D341Med (cell line): Measurements from ENCODE around the gene MAP3K10.

Experiments used
- DNase-seq: peaks from one replicate; pipeline ENCODE4 v3.0.0; 2012; ENCODE audit warnings: low spot score

Gene MAP3K10

DNA sequence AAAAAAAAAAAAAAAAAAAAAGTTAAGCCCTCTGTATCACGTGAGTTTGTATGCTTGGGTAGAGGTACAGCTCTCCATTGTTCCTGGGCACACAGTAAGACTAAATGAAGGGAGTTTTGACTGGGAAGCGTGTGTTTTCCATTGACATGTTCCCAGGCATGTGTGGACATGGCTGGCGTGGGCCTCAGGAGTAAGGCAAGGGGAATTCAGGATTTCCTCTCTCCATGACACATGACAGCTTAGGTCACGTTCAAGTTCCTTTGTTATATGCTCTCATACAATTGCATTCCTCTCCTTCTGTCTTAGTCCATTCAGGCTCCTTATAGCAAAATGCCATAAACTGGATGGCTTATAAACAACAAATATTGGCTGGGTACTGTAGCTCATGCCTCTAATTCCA is 17.1 kb upstream of the MAP3K10 start:
- no peak for DNase-seq

DNA sequence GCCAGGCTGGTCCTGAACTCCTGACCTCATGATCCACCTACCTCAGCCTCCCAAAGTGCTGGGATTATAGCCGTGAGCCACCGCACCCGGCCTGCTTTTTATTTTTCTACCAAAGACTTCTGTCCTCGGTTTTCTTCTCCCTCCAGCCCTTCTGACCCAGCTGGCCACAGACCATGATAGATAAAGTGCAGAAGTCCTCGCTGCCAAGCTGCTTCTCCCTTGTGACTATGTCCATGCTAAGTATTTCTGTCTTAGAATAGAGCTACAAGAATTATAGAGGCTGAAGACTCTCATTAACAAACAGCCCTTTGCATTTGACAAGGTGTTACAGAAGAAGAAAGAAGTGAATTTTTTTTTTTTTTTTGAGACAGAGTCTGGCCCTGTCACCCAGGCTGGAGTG is 15.4 kb upstream of the MAP3K10 start:
- DNase-seq, result no peak

DNA sequence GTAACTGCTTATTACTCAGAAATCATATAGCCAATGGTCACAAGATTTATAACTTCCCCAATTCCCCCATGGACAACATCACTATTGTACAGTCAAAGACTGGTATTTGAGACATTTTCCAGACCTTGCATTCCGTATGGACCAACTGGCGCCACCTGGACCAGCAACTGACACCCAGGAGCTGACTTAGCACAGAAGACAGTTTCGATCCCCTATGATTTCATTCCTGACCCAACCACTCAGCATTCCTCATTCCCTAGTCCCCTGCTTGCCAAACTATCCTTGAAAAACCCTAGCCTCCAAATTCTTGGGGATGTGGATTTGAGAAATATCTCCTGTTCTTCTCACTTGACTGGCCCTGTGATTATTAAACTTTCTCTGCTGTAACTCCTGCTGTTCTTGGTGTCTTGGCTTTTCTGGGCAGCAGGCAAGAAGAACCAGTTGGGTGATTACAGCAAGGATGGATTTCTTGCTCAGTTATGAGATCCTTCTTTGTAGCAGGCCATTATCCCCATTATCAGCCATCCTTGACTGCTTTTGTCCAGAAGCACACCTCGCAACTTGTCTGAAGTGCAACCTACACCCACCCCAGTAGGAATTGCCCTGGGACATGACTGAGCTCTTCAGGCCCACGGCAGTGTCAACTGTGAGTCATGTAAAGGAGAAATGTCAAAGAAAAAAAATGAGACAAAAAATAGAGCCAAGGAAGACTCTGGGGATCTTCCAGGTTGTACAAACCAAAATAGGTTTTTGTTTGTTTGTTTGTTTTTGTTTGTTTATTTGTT is 13.7 kb upstream of the MAP3K10 start:
- no peak for DNase-seq

DNA sequence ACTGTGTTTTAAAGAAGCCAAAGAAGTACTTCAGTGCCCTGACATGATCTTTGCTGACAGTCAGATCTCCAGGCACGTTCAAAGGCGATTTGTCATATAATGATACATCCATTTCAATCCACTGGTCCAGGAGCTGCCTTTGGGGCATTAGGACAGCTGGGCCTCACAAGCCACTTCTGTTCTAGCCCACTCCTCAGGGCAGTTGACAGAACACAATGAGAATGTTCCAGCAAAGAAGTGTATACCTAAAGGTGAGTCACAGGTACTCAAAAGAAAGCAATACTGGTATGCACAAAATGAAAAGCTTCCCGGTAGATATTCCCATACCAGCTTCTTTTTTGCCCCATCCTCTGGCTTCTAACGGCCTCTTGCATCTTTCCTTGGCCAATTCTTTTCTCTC is 12.5 kb upstream of the MAP3K10 start:
- DNase-seq, result no peak

DNA sequence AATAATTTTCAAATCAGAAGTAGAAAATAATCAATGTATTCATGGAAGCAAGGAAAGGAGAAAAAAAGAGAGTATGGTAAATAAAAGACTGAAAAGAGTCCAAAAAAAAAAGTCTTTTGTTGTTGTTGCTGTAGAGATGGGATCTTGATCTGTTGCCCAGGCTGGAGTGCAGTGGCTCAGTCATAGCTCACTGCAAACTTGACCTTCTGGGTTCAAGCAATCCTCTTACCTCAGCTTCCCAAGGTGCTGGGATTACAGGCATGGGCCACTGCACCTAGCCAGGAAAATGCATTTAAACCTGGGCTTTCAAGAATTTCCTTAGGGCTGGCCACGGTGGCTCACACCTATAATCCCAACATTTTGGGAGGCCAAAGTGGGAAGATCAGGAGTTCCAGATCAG is 7.0 kb upstream of the MAP3K10 start:
- DNase-seq, result no peak

DNA sequence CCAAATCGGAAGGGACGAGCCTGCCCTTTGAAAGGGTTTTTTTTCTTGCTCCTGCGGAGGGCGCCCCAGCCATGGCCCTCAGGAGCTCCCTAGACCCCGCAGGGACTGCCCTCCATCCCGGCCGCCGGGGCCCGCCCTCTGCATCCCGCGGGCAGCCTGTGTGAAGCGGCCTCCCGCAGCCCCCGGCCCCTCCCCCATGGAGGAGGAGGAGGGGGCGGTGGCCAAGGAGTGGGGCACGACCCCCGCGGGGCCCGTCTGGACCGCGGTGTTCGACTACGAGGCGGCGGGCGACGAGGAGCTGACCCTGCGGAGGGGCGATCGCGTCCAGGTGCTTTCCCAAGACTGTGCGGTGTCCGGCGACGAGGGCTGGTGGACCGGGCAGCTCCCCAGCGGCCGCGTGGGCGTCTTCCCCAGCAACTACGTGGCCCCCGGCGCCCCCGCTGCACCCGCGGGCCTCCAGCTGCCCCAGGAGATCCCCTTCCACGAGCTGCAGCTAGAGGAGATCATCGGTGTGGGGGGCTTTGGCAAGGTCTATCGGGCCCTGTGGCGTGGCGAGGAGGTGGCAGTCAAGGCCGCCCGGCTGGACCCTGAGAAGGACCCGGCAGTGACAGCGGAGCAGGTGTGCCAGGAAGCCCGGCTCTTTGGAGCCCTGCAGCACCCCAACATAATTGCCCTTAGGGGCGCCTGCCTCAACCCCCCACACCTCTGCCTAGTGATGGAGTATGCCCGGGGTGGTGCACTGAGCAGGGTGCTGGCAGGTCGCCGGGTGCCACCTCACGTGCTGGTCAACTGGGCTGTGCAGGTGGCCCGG is 815 bp downstream of the MAP3K10 start:
- peak; percentile 74 for DNase-seq

DNA sequence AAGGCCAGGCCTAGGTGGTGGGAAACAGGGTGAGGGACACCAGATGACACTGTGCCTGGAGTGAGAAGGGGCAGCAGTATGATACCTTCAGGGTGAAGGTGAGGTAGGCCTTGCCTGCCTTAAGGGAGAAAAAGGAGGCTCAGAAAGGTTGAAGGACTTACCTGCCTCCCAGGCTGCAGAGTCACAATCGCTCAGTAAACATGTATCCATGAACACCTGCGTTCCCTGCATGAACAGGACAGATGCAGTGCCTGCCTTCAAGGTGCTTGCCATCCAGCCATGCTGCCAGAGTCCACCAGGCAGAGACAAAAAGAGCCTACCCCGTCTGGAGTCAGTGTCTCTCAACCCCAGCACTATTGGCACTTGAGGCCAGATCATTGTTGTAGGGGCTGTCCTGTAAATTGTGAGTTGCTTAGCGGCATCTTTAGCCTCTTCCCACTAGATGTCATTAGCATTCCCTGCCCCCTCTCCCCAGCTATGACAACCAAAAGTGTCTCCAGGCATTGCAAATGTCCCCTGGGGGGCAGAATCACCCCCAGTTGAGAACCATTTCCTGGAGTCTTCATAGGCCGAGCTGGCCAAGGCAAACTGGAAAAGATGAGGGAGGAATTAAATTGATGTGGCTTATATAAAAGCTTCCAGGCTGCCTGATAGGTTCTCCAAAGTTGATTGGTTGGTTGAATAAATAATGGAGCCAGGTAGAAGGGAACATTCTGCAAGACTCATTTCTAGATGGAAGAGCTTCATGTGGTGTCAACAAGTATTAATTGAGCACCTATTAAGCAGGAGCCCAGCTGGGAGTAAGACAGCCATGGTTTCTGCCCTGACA is 1.7 kb downstream of the MAP3K10 start:
- no peak for DNase-seq

DNA sequence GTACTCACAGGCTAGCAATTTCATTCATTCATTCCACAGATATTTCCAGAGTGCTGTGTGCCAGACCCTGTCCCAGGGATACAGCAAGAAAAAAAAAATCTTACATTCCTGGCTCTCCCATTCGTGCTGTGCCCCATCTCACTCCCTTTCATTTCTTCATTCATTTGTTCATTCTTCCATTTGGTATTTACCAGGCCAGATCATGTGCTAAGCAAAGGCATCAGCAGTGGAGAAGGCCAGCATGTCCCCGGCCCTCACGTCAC is 2.3 kb downstream of the MAP3K10 start:
- no peak for DNase-seq

DNA sequence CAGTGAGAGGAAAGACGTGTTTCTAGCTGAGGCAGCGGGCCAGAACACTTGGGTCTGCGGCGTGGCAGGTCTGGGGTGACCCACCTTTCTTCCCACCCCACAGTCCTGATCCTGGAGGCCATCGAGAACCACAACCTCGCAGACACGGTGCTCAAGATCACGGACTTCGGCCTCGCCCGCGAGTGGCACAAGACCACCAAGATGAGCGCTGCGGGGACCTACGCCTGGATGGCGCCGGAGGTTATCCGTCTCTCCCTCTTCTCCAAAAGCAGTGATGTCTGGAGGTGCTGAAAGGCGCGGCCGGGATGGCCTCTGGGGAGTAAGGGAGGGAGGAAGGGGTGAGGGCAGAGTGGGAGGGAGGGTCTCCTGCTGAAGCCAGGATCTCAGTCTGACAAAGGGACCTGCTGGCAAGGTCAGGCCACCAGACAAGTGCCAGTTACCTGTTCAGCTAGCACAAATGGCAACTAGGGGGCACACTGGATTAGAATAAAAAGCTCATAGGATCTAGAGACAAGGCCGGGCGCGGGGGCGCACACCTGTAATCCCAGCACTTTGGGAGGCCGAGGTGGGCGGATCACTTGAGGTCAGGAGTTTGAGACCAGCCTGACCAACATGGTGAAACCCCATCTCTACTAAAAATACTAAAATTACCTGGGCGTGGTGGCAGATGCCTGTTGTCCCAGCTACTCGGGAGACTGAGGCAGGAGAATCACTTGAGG is 7.2 kb downstream of the MAP3K10 start:
- DNase-seq, result no peak

DNA sequence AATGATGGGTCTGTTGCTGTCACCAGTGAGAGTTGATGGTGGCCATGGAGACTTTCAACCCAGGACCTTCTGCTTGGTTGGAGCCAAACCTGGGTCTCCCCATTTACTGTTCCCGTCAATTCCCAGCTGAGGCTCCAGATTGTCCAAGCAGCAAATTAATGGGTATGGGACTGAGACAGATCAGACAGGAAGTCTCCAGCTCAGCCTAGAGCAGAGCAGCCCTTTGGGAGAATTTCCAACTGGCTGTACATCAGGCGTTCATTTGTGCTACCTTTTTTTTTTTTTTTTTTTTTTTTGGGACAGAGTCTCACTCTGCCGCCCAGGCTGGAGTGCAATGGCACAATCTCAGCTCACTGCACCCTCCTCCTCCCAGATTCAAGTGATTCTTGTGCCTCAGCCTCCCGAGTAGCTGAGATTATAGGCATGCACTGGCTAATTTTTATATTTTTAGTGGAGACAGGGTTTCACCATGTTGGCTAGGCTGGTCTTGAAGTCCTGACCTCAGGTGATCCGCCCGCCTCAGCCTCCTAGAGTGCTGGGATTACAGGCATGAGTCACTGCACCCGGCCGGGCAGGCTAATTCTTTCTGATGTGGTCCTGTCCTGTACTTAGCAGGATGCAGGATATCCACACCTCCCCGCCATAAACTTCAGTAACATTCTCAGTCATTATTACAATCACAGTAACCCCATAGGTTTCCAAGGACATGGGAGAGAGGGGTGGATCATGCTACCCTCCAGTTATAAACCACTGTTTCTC is 9.3 kb downstream of the MAP3K10 start:
- DNase-seq, result no peak

DNA sequence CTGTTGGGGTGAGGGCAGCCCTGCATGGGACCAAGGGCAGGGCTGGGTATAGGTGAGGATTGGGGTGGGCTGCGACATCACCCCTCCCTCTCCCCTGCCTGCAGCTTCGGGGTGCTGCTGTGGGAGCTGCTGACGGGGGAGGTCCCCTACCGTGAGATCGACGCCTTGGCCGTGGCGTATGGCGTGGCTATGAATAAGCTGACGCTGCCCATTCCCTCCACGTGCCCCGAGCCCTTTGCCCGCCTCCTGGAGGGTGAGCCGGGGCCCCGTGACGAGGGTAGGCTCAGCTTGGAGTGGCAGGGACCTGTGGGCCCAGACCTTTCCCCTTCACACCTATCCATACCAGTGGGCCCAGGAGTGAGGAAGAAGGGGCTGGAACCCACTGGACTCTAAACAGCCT is 13.2 kb downstream of the MAP3K10 start:
- no peak for DNase-seq

DNA sequence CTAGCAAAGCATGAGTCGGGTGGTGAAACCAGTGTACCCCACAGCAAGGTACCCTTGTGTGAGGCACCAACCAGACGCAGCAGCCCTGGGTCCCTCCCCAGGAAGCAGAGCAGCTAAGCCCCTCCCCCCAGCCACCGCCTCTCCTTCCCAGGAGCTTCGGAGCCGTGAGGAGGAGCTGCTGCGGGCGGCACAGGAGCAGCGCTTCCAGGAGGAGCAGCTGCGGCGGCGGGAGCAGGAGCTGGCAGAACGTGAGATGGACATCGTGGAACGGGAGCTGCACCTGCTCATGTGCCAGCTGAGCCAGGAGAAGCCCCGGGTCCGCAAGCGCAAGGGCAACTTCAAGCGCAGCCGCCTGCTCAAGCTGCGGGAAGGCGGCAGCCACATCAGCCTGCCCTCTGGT is 14.5 kb downstream of the MAP3K10 start:
- no peak for DNase-seq

DNA sequence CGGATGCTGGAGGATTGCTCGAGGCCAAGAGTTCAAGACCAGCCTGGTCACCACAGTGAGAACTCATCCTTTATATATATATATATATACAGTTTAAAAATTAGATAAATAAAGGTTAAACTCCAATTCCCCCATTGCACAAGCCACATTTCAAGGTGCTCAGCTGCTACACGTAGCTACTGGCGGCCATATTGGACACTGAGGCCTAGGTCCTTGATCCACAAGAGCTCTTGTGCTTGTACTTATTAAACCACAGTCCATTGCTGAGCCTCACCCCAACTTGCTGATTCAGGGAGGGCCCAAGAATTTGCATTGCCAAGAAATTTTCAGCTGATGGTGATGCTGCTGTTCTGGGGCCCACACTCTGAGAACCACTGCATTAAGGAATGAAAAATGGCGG is 17.4 kb downstream of the MAP3K10 start:
- DNase-seq, result no peak

DNA sequence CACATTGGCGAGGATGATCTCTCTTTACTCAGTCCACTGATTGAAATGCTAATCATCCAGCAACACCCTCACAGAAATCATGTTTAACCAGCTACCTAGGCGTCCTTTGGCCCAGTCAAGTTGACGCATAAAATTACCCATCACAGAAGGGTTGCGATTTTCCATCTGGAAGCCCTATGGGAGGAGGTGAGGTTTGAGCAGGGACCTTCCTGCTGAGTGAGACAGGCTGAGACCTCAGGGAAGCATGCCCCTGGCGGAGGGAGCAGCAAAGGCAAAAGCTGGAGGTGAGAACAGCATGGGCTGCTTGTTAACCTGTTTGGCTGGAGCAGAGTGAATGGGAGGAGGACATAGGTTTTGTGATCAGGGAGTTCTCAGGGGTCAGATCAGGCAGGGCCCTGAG is 19.7 kb downstream of the MAP3K10 start:
- no peak for DNase-seq

DNA sequence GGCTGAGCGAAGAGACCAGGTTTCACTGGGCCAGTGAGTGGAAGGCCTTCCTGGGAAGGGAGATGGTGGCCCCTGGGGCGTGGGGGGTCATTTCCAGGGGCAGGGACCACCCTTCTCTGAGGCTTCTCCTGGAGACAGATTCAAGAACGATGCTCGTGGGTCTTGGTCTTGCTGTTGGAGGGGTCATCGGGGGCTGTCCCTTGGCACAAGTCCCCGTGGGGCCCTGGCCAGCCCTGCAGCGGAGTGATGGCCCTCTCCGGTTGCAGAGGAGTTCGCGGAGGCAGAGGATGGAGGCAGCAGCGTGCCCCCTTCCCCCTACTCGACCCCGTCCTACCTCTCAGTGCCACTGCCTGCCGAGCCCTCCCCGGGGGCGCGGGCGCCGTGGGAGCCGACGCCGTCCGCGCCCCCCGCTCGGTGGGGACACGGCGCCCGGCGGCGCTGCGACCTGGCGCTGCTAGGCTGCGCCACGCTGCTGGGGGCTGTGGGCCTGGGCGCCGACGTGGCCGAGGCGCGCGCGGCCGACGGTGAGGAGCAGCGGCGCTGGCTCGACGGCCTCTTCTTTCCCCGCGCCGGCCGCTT is 22.1 kb downstream of the MAP3K10 start:
- peak; percentile 36 for DNase-seq

DNA sequence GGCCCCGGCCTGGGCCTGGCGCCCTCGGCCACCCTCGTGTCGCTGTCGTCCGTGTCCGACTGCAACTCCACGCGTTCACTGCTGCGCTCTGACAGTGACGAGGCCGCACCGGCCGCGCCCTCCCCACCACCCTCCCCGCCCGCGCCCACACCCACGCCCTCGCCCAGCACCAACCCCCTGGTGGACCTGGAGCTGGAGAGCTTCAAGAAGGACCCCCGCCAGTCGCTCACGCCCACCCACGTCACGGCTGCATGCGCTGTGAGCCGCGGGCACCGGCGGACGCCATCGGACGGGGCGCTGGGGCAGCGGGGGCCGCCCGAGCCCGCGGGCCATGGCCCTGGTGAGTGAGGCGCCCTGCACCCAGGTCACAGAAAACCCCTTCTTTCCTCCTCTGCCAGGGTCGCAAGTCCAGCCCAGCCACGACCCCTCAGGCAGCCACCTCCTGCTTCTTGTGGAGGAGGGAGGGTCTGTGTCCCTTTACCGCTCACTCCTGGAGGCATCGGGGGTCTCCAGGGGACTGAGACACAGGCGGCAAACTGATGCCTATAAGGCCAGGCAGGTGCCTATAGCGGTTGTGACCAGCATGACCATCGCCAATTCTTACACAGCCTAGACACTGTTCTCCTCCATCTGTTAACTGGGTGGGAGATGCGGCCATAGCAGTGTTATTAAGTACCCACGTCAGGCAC is 22.8 kb downstream of the MAP3K10 start:
- peak; percentile 28 for DNase-seq

DNA sequence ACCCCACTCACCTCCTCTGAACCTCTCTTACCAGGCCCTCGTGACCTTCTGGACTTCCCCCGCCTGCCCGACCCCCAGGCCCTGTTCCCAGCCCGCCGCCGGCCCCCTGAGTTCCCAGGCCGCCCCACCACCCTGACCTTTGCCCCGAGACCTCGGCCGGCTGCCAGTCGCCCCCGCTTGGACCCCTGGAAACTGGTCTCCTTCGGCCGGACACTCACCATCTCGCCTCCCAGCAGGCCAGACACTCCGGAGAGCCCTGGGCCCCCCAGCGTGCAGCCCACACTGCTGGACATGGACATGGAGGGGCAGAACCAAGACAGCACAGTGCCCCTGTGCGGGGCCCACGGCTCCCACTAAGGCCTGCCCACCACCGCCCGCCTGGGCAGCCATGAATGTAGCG is 23.7 kb downstream of the MAP3K10 start:
- peak; percentile 31 for DNase-seq

DNA sequence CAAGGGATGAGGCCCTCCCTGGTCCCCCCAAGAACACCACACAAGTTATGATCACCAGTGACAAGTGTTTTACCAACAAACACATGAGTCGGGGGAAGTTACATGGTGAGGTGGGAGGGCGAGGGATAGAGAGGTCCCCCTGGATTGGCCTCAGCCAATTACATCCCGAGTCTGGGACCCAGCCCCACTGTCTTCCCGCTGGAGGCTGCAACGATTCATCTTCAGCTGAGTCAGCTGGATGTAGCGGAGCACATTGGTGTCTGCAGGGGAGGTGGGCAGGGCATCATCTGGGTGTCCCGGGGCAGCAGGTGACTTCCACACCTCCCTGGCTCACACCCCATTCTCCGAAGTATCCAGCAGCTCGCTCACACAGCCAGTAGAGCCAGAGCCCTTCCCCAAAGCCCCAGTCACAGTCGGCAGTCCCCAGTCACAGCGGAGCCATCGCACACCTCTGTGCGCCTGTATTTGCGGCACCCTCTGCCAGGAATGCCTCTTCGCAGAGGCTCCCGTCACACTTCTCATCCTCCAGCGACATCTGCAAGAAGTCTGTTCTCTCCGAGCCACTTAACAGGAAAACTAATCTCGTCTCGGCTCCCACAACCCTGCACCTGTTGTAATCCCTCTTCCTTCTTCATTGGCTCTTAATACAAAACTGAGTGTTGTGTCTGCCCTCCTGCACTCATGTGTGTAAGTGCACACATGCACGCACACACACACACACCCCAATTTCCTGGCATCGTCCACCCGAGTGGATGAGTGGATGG is 25.0 kb downstream of the MAP3K10 start:
- no peak for DNase-seq

DNA sequence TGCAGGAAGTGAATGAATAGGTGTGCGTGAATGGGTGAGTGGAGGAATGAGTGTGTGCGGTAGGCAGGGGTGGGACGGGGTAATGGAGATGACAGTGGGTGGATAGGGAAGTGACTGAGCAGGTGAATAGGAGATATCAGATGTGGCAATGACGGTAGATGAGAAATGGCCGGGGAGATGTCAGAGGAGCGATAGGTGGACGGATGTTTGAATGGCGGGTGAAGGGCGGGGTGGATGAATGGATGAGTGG is 25.5 kb downstream of the MAP3K10 start:
- DNase-seq, result no peak
